WTC11 (cell line): ENCODE results near the gene RPUSD4. TPM values are rescaled to one million over a fixed set of nuclear protein-coding genes. Genes with fewer than 3 reads are reported as not detected.

Experiments used
- ATAC-seq: fragments of 200-7000 bp; cut with Tn5 transposase; 2 replicates; pipeline ENCODE4 v1.10.0; 2021; ENCODE audit warnings: mild to moderate bottlenecking, moderate library complexity
- CTCF ChIA-PET: fragments of 300-600 bp; sonication (Branson Sonifier 250); formaldehyde crosslinking; loops from one replicate; lab custom pipeline; 2021; ENCODE audit warnings: antibody characterized with exemption; lab: Charles Lee
- POLR2A ChIA-PET: fragments of 350-600 bp; sonication (Branson Sonifier 250); formaldehyde crosslinking; loops from one replicate; lab custom pipeline; 2021; ENCODE audit warnings: antibody characterized with exemption; lab: Charles Lee
- DNase-seq: peaks from one replicate; pipeline ENCODE4 v3.0.0; 2021; ENCODE audit warnings: low spot score
- H3K27ac Mint-ChIP-seq: 2 replicates; pipeline ENCODE4 v1.8.0; 2021; ENCODE audit warnings: mixed read lengths
- H3K27me3 Mint-ChIP-seq: 2 replicates; pipeline ENCODE4 v1.8.0; 2021; ENCODE audit warnings: low read depth, mild to moderate bottlenecking, moderate library complexity, mixed read lengths
- H3K36me3 Mint-ChIP-seq: 2 replicates; pipeline ENCODE4 v1.8.0; 2021; ENCODE audit warnings: mixed read lengths
- H3K4me1 Mint-ChIP-seq: 2 replicates; pipeline ENCODE4 v1.8.0; 2022; ENCODE audit warnings: mixed read lengths
- H3K4me3 Mint-ChIP-seq: 2 replicates; pipeline ENCODE4 v1.8.0; 2021; ENCODE audit warnings: mild to moderate bottlenecking, moderate library complexity, mixed read lengths
- H3K9me3 Mint-ChIP-seq: 2 replicates; pipeline ENCODE4 v1.8.0; 2021; ENCODE audit warnings: mixed read lengths
- ATF3 ChIP-seq: sonication (generic); formaldehyde crosslinking; conservative IDR thresholded peaks from 2 replicates; pipeline ENCODE4 v1.8.1; 2022; ENCODE audit warnings: mild to moderate bottlenecking, missing genetic modification reagents
- ERG ChIP-seq: fragments of 250-450 bp; sonication (Bioruptor Pico); IDR thresholded peaks from 2 replicates; pipeline ENCODE4 v1.8.0; 2021; ENCODE audit warnings: mild to moderate bottlenecking
- ESRRA ChIP-seq: sonication (generic); formaldehyde crosslinking; IDR thresholded peaks from 2 replicates; pipeline ENCODE4 v1.8.1; 2022; ENCODE audit warnings: mild to moderate bottlenecking, missing genetic modification reagents, borderline replicate concordance
- ETV6 ChIP-seq: sonication (generic); formaldehyde crosslinking; IDR thresholded peaks from 2 replicates; pipeline ENCODE4 v1.8.1; 2022; ENCODE audit warnings: mild to moderate bottlenecking, missing genetic modification reagents
- GTF2I ChIP-seq: fragments of 250-450 bp; sonication (Bioruptor Pico); conservative IDR thresholded peaks from 2 replicates; pipeline ENCODE4 v1.4.0; 2021; ENCODE audit warnings: mild to moderate bottlenecking
- NFE2L1 ChIP-seq: sonication (generic); formaldehyde crosslinking; IDR thresholded peaks from 2 replicates; pipeline ENCODE4 v1.8.1; 2023; ENCODE audit warnings: missing genetic modification reagents
- NR1H2 ChIP-seq: sonication (generic); formaldehyde crosslinking; IDR thresholded peaks from 2 replicates; pipeline ENCODE4 v1.9.0; 2021; ENCODE audit warnings: mild to moderate bottlenecking, moderate library complexity, missing genetic modification reagents
- NR2C2 ChIP-seq: sonication (generic); formaldehyde crosslinking; IDR thresholded peaks from 2 replicates; pipeline ENCODE4 v1.8.0; 2022; ENCODE audit warnings: mild to moderate bottlenecking, missing genetic modification reagents
- PRRX2 ChIP-seq: fragments of 250-450 bp; sonication (Bioruptor Pico); IDR thresholded peaks from 2 replicates; pipeline ENCODE4 v1.8.0; 2021; ENCODE audit warnings: mild to moderate bottlenecking
- RORB ChIP-seq: fragments of 250-450 bp; sonication (Bioruptor Pico); IDR thresholded peaks from 2 replicates; pipeline ENCODE4 v1.9.0; 2021; ENCODE audit warnings: mild to moderate bottlenecking
- SOX15 ChIP-seq: fragments of 250-450 bp; sonication (Bioruptor Pico); IDR thresholded peaks from 2 replicates; pipeline ENCODE4 v1.9.0; 2021; ENCODE audit warnings: mild to moderate bottlenecking
- TCF7 ChIP-seq: sonication (generic); formaldehyde crosslinking; IDR thresholded peaks from 2 replicates; pipeline ENCODE4 v1.8.0; 2022; ENCODE audit warnings: mild to moderate bottlenecking, low read depth, missing genetic modification reagents, moderate library complexity
- TEAD1 ChIP-seq: sonication (generic); formaldehyde crosslinking; IDR thresholded peaks from 2 replicates; pipeline ENCODE4 v1.8.0; 2022; ENCODE audit warnings: mild to moderate bottlenecking, missing genetic modification reagents
- ZNF512 ChIP-seq: sonication (generic); formaldehyde crosslinking; IDR thresholded peaks from 2 replicates; pipeline ENCODE4 v1.8.1; 2022; ENCODE audit warnings: missing genetic modification reagents, borderline replicate concordance
- total RNA-seq: library from RNA; stranded (reverse); gene quantifications from 3 replicates; pipeline ENCODE4 v1.2.3, GENCODE V29; 2021
- TF ChIP-seq, protein P1 (sequence below): fragments of 250-450 bp; sonication (Bioruptor Pico); IDR thresholded peaks from 2 replicates; pipeline ENCODE4 v1.9.0; 2021; ENCODE audit warnings: mild to moderate bottlenecking, borderline replicate concordance
- TF ChIP-seq, protein P2 (sequence below): fragments of 200-600 bp; IDR thresholded peaks from 2 replicates; pipeline ENCODE4 v1.8.0; 2022; ENCODE audit warnings: antibody characterized with exemption
- TF ChIP-seq, protein P3 (sequence below): sonication (generic); formaldehyde crosslinking; IDR thresholded peaks from 2 replicates; pipeline ENCODE4 v1.8.0; 2023; ENCODE audit warnings: missing genetic modification reagents

The RPUSD4 gene
- total RNA-seq, 1 experiment from 2014 or later = 46.6 TPM

GRCh38 chr11:126188332-126189108, 22.9 kb downstream of the RPUSD4 start:
- no peak for ATAC-seq
- POLR2A ChIA-PET = no interaction called here
- Mint-ChIP-seq H3K27me3 (no peaks in the 10 kb centered on the region), H3K4me1 (peaks cover 6% of the 10 kb centered on the region), H3K36me3 (peaks cover 14% of the 10 kb centered on the region; the same call in 1 of the 2 replicates), H3K4me3 (no peak overlapping the region), H3K9me3 (no peaks in the 10 kb centered on the region), H3K27ac (peak overlapping the region; percentile 77)
- CTCF ChIA-PET = interaction anchor here (0.7 to 2.2 kb wide), 5 partner anchors 97 to 246 kb away, joined by 3 to 9 read pairs (median 3); no protein-coding TSS in a partner anchor
- TF ChIP-seq, protein P1, sequence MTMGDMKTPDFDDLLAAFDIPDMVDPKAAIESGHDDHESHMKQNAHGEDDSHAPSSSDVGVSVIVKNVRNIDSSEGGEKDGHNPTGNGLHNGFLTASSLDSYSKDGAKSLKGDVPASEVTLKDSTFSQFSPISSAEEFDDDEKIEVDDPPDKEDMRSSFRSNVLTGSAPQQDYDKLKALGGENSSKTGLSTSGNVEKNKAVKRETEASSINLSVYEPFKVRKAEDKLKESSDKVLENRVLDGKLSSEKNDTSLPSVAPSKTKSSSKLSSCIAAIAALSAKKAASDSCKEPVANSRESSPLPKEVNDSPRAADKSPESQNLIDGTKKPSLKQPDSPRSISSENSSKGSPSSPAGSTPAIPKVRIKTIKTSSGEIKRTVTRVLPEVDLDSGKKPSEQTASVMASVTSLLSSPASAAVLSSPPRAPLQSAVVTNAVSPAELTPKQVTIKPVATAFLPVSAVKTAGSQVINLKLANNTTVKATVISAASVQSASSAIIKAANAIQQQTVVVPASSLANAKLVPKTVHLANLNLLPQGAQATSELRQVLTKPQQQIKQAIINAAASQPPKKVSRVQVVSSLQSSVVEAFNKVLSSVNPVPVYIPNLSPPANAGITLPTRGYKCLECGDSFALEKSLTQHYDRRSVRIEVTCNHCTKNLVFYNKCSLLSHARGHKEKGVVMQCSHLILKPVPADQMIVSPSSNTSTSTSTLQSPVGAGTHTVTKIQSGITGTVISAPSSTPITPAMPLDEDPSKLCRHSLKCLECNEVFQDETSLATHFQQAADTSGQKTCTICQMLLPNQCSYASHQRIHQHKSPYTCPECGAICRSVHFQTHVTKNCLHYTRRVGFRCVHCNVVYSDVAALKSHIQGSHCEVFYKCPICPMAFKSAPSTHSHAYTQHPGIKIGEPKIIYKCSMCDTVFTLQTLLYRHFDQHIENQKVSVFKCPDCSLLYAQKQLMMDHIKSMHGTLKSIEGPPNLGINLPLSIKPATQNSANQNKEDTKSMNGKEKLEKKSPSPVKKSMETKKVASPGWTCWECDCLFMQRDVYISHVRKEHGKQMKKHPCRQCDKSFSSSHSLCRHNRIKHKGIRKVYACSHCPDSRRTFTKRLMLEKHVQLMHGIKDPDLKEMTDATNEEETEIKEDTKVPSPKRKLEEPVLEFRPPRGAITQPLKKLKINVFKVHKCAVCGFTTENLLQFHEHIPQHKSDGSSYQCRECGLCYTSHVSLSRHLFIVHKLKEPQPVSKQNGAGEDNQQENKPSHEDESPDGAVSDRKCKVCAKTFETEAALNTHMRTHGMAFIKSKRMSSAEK (CRISPR knock-in tag) = no peak
- TF ChIP-seq GTF2I (CRISPR knock-in tag) (no peak), ETV6 (CRISPR knock-in tag) (no peak), NFE2L1 (CRISPR knock-in tag) (no peak), NR2C2 (CRISPR knock-in tag) (no peak), ATF3 (CRISPR knock-in tag) (no peak), TEAD1 (CRISPR knock-in tag) (no peak), TCF7 (CRISPR knock-in tag) (no peak), ZNF512 (CRISPR knock-in tag) (no peak)
- TF ChIP-seq, protein P2, sequence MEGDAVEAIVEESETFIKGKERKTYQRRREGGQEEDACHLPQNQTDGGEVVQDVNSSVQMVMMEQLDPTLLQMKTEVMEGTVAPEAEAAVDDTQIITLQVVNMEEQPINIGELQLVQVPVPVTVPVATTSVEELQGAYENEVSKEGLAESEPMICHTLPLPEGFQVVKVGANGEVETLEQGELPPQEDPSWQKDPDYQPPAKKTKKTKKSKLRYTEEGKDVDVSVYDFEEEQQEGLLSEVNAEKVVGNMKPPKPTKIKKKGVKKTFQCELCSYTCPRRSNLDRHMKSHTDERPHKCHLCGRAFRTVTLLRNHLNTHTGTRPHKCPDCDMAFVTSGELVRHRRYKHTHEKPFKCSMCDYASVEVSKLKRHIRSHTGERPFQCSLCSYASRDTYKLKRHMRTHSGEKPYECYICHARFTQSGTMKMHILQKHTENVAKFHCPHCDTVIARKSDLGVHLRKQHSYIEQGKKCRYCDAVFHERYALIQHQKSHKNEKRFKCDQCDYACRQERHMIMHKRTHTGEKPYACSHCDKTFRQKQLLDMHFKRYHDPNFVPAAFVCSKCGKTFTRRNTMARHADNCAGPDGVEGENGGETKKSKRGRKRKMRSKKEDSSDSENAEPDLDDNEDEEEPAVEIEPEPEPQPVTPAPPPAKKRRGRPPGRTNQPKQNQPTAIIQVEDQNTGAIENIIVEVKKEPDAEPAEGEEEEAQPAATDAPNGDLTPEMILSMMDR = no peak
- no peak for DNase-seq

GRCh38 chr11:126186708-126187529, 24.5 kb downstream of the RPUSD4 start:
- Mint-ChIP-seq H3K9me3 (no peaks in the 10 kb centered on the region), H3K4me1 (peaks cover 6% of the 10 kb centered on the region)

More at GRCh38 chr11:126186708-126187529, 24.5 kb downstream of the RPUSD4 start:
- DNase-seq = peak; percentile 24
- ATAC-seq = peak; percentile 53
- H3K4me3 Mint-ChIP-seq = no peak overlapping the region
- ChIA-PET CTCF (interaction anchor here (1.1 to 3.2 kb wide), 7 partner anchors 27 to 269 kb away, joined by 3 to 9 read pairs (median 5); no protein-coding TSS in a partner anchor), POLR2A (no interaction called here)
- H3K36me3 Mint-ChIP-seq = peaks cover 6% of the 10 kb centered on the region; the same call in 1 of the 2 replicates
- peak overlapping the region; percentile 66; the same call in 1 of the 2 replicates for H3K27ac Mint-ChIP-seq
- TF ChIP-seq RORB (CRISPR knock-in tag) (no peak), SOX15 (no peak), ESRRA (no peak), NR1H2 (CRISPR knock-in tag) (no peak), PRRX2 (CRISPR knock-in tag) (no peak), ERG (CRISPR knock-in tag) (no peak)
- TF ChIP-seq, protein P3, sequence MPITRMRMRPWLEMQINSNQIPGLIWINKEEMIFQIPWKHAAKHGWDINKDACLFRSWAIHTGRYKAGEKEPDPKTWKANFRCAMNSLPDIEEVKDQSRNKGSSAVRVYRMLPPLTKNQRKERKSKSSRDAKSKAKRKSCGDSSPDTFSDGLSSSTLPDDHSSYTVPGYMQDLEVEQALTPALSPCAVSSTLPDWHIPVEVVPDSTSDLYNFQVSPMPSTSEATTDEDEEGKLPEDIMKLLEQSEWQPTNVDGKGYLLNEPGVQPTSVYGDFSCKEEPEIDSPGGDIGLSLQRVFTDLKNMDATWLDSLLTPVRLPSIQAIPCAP = no peak
- no peaks in the 10 kb centered on the region for H3K27me3 Mint-ChIP-seq
